H9 (cell line): ENCODE measurements around the gene C1QTNF9. TPM values are rescaled to one million over a fixed set of nuclear protein-coding genes. Genes with fewer than 3 reads are reported as not detected.

Experiments used
- DNase-seq: peaks from one replicate; pipeline ENCODE4 v3.0.0-alpha.2; 2017
- H2AFZ ChIP-seq: one replicate; pipeline ENCODE4 v1.6.1; 2013; ENCODE audit warnings: mild to moderate bottlenecking, low read length, control low read depth, moderate library complexity
- H2AK5ac ChIP-seq: 2 replicates; pipeline ENCODE4 v1.6.1; 2013; ENCODE audit warnings: low read length, control low read depth, mixed read lengths; ENCODE audit not compliant: insufficient read length
- H2BK120ac ChIP-seq: one replicate; pipeline ENCODE4 v1.6.1; 2013; ENCODE audit warnings: low read depth, mild to moderate bottlenecking, low read length, control low read depth, inconsistent platforms; ENCODE audit not compliant: poor library complexity, severe bottlenecking
- H2BK12ac ChIP-seq: 2 replicates; pipeline ENCODE4 v1.6.1; 2013; ENCODE audit warnings: low read length, control low read depth, mixed read lengths, low read depth; ENCODE audit not compliant: insufficient read length
- H2BK15ac ChIP-seq: 2 replicates; pipeline ENCODE4 v1.6.1; 2013; ENCODE audit warnings: low read depth, low read length, control low read depth
- H2BK20ac ChIP-seq: one replicate; pipeline ENCODE4 v1.6.1; 2013; ENCODE audit warnings: low read depth, mild to moderate bottlenecking, low read length, control low read depth, inconsistent platforms; ENCODE audit not compliant: poor library complexity, severe bottlenecking
- H2BK5ac ChIP-seq: 2 replicates; pipeline ENCODE4 v1.6.1; 2013; ENCODE audit warnings: low read length, control low read depth, mixed read lengths; ENCODE audit not compliant: insufficient read length
- H3K14ac ChIP-seq: 2 replicates; pipeline ENCODE4 v1.6.1; 2013; ENCODE audit warnings: low read length, control low read depth; ENCODE audit not compliant: insufficient read depth
- H3K18ac ChIP-seq: 2 replicates; pipeline ENCODE4 v1.6.1; 2013; ENCODE audit warnings: low read depth, mild to moderate bottlenecking, mixed read lengths, low read length, control low read depth; ENCODE audit not compliant: insufficient read length
- H3K23ac ChIP-seq: 2 replicates; pipeline ENCODE4 v1.6.1; 2013; ENCODE audit warnings: low read length, control low read depth, mixed read lengths, low read depth; ENCODE audit not compliant: insufficient read length
- H3K23me2 ChIP-seq: 2 replicates; pipeline ENCODE4 v1.6.1; 2013; ENCODE audit warnings: low read depth, mild to moderate bottlenecking, mixed read lengths, low read length, control low read depth; ENCODE audit not compliant: insufficient read length, poor library complexity, severe bottlenecking
- H3K27ac ChIP-seq: 2 replicates; pipeline ENCODE4 v1.5.1; 2013; ENCODE audit warnings: low read length, control low read depth, mixed read lengths, low read depth; ENCODE audit not compliant: insufficient read length
- H3K27me3 ChIP-seq: 2 replicates; pipeline ENCODE4 v1.6.1; 2013; ENCODE audit warnings: low read length, control low read depth, inconsistent platforms; ENCODE audit not compliant: insufficient read depth
- H3K4ac ChIP-seq: 2 replicates; pipeline ENCODE4 v1.6.1; 2013; ENCODE audit warnings: low read depth, mild to moderate bottlenecking, control low read depth, inconsistent platforms, low read length, moderate library complexity
- H3K4me1 ChIP-seq: 2 replicates; pipeline ENCODE4 v1.6.1; 2013; ENCODE audit warnings: low read length, control low read depth, inconsistent platforms; ENCODE audit not compliant: insufficient read depth
- H3K4me2 ChIP-seq: 2 replicates; pipeline ENCODE4 v1.6.1; 2013; ENCODE audit warnings: low read length, control low read depth, mixed read lengths; ENCODE audit not compliant: insufficient read length, insufficient read depth
- H3K56ac ChIP-seq: 2 replicates; pipeline ENCODE4 v1.6.1; 2013; ENCODE audit warnings: low read depth, mild to moderate bottlenecking, mixed read lengths, low read length, control low read depth; ENCODE audit not compliant: insufficient read length
- H3K79me1 ChIP-seq: 2 replicates; pipeline ENCODE4 v1.6.1; 2013; ENCODE audit warnings: low read depth, mild to moderate bottlenecking, moderate library complexity, low read length, control low read depth, inconsistent platforms; ENCODE audit not compliant: insufficient read depth, poor library complexity, severe bottlenecking
- H3K79me2 ChIP-seq: 2 replicates; pipeline ENCODE4 v1.6.1; 2013; ENCODE audit warnings: low read length, control low read depth, inconsistent platforms; ENCODE audit not compliant: insufficient read depth
- H3K9ac ChIP-seq: 2 replicates; pipeline ENCODE4 v1.6.1; 2013; ENCODE audit warnings: low read length, control low read depth, mixed read lengths; ENCODE audit not compliant: insufficient read length; ENCODE audit errors: extremely low read depth
- H3K9me3 ChIP-seq: one replicate; pipeline ENCODE4 v1.6.1; 2013; ENCODE audit warnings: low read depth, low read length, inconsistent platforms; ENCODE audit not compliant: control insufficient read depth
- H3T11ph ChIP-seq: one replicate; pipeline ENCODE4 v1.6.1; 2013; ENCODE audit warnings: mild to moderate bottlenecking, low read length, control low read depth, inconsistent platforms
- H4K20me1 ChIP-seq: one replicate; pipeline ENCODE4 v1.6.1; 2013; ENCODE audit not compliant: control insufficient read depth, insufficient read length, insufficient read depth
- H4K5ac ChIP-seq: 2 replicates; pipeline ENCODE4 v1.6.1; 2013; ENCODE audit warnings: low read depth, mild to moderate bottlenecking, mixed read lengths, low read length, control low read depth; ENCODE audit not compliant: insufficient read length
- H4K8ac ChIP-seq: replicated peaks from 2 replicates; pipeline ENCODE4 v1.6.1; 2013; ENCODE audit warnings: low read length, control low read depth, mixed read lengths, low read depth; ENCODE audit not compliant: insufficient read length
- H4K91ac ChIP-seq: 2 replicates; pipeline ENCODE4 v1.6.1; 2013; ENCODE audit warnings: low read depth, mild to moderate bottlenecking, moderate library complexity, mixed read lengths, low read length, control low read depth; ENCODE audit not compliant: insufficient read length
- H3K27ac Mint-ChIP-seq, 3 experiments: 2 replicates in 2 of 3; 3 replicates in 1 of 3; pipeline ENCODE4 v1.8.0; 2020 to 2021; ENCODE audit warnings: mixed read lengths in 3 of 3, mild to moderate bottlenecking in 1 of 3, moderate library complexity in 1 of 3
- H3K27me3 Mint-ChIP-seq: 2 replicates; pipeline ENCODE4 v1.8.0; 2021; ENCODE audit warnings: low read depth, mild to moderate bottlenecking, moderate library complexity, mixed read lengths
- H3K36me3 Mint-ChIP-seq, 3 experiments: 2 replicates in 2 of 3; 3 replicates in 1 of 3; pipeline ENCODE4 v1.8.0; 2020 to 2021; ENCODE audit warnings: low read depth in 3 of 3, mixed read lengths in 3 of 3; ENCODE audit not compliant: insufficient read depth in 1 of 3
- H3K4me1 Mint-ChIP-seq, 2 experiments: 2 replicates each; pipeline ENCODE4 v1.8.0; 2020; ENCODE audit warnings: mixed read lengths in 2 of 2
- H3K4me3 Mint-ChIP-seq, 2 experiments: 2 replicates in 1 of 2; 3 replicates in 1 of 2; pipeline ENCODE4 v1.8.0; 2020 to 2021; ENCODE audit warnings: mild to moderate bottlenecking in 2 of 2, mixed read lengths in 2 of 2, moderate library complexity in 1 of 2
- H3K9me3 Mint-ChIP-seq, 2 experiments: 2 replicates in 1 of 2; 3 replicates in 1 of 2; pipeline ENCODE4 v1.8.0; 2020; ENCODE audit warnings: mild to moderate bottlenecking in 2 of 2, mixed read lengths in 2 of 2, moderate library complexity in 1 of 2
- CTCF ChIP-seq: fragments of 200-600 bp; sonication (generic); conservative IDR thresholded peaks from 3 replicates; pipeline ENCODE4 v1.8.0; 2021; ENCODE audit warnings: antibody characterized with exemption, mild to moderate bottlenecking
- WGBS: extraction: QIAGEN DNeasy Blood & Tissue Kit; methylation state at CpG from one replicate; pipeline ENCODE4 v1.1.7; 2013; ENCODE audit warnings: missing lambda C conversion rate, low lambda C conversion rate, mixed read lengths; ENCODE audit not compliant: insufficient read length; ENCODE audit errors: extremely low coverage; 5-methylcytosine and 5-hydroxymethylcytosine counted together
- total RNA-seq: library from RNA; stranded (reverse); gene quantifications from 2 replicates; pipeline ENCODE4 v1.2.1, GENCODE V29; 2021

C1QTNF9 gene
- total RNA-seq, 1 experiment from 2014 or later: not detected

DNA sequence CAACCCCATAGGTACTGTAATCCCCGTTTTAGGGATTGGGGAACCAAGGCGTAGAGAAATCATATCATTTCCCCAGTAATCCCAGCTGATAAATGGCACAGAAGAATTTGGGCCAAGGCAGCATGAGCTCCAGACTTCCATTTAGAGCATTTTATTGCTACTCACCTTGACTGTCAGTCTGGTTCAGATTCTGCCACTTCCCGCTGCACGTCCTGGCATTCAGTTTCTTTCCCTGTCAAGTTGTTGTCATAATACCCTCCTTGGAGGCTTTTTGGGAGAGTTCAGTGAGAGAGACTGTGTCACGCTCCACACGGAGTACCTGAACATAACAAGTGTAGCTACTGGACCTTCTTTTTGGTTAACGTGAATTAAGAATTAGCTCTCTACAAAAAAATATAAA, 7.5 kb upstream of the C1QTNF9 start:
- no peak overlapping the region for H4K5ac ChIP-seq
- no peaks in the 10 kb centered on the region for H4K20me1 ChIP-seq
- H3K79me1 ChIP-seq: no peaks in the 10 kb centered on the region
- no peaks in the 10 kb centered on the region for H3K27me3 ChIP-seq
- Mint-ChIP-seq H3K4me3 (no peak overlapping the region), H3K27me3 (no peaks in the 10 kb centered on the region), H3K36me3 (peaks cover 15 to 37% (median 24%) of the 10 kb centered on the region in 3 experiments; a peak in 5 of 7 replicates), H3K4me1 (no peaks in the 10 kb centered on the region), H3K27ac (0 out of 7 replicates have a peak overlapping the region, but pooled peaks of 1 of the 3 experiments have one; percentile 28), H3K9me3 (no peaks in the 10 kb centered on the region)
- H3K9ac ChIP-seq: no peak overlapping the region
- no peak for DNase-seq
- no peaks in the 10 kb centered on the region for H3K23me2 ChIP-seq
- no peak overlapping the region for H2BK5ac ChIP-seq
- TF ChIP-seq CTCF: no peak
- H3K27ac ChIP-seq: no peak overlapping the region
- H2AFZ ChIP-seq: no peak overlapping the region
- H2AK5ac ChIP-seq: no peak overlapping the region
- H3K9me3 ChIP-seq: no peaks in the 10 kb centered on the region
- no peak overlapping the region for H2BK120ac ChIP-seq
- H3K56ac ChIP-seq: no peak overlapping the region
- H2BK20ac ChIP-seq: no peak overlapping the region
- no peak overlapping the region for H4K91ac ChIP-seq
- H2BK12ac ChIP-seq: no peak overlapping the region
- no peak overlapping the region for H3K14ac ChIP-seq
- no peak overlapping the region for H3K4me2 ChIP-seq
- no peaks in the 10 kb centered on the region for H3K79me2 ChIP-seq
- no CpG with 5 or more reads among the region's 7 CpGs for WGBS
- H3K4ac ChIP-seq: no peak overlapping the region
- no peak overlapping the region for H2BK15ac ChIP-seq
- no peak overlapping the region for H4K8ac ChIP-seq
- H3K4me1 ChIP-seq: no peaks in the 10 kb centered on the region
- no peak overlapping the region for H3K18ac ChIP-seq
- H3T11ph ChIP-seq: no peak overlapping the region
- H3K23ac ChIP-seq: no peak overlapping the region
